HG02759 (cell line): ENCODE results near the gene MRPS12.

ENCODE experiments used
- ATAC-seq: cut with Tn5 transposase; IDR thresholded peaks from one replicate; pipeline ENCODE4 v1.9.1; 2021; ENCODE audit warnings: mild to moderate bottlenecking, moderate library complexity; ENCODE audit not compliant: unreplicated experiment

Gene MRPS12

GRCh38 chr19:38910488-38910887, 20.3 kb upstream of the MRPS12 start:
- ATAC-seq = no peak

DNA sequence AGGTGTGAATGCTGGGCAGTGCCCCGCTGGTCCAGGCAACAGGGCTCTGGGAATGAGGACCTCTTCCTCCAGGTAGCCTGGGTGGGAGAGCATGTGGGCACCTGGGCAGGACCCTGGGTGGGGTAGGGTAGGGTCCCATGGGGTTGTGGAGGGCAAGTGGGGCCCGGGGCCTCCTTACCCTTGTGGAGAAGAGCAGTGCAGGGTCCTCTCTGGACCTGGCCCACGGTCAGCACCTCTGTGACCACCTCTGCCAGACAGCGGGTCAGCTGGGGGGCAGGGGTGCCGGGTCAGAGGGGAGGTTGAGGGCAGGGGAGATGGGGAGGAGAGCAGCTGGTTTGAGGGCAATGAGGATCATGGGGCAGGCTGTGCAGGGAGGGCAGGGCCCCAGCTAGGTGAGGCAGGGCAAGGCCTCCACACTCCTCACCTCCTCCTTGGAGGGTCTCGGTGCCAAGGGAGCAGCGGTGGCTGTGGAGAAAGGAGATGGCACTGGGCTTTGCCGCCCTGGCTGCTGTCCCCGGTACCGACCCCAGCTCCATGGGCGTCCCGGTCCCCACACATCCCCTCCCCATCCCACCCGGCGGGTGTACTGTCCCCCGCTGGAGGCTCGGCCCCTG, 19.2 kb upstream of the MRPS12 start:
- ATAC-seq = no peak

GRCh38 chr19:38912600-38913514, 17.9 kb upstream of the MRPS12 start:
- ATAC-seq = no peak

DNA sequence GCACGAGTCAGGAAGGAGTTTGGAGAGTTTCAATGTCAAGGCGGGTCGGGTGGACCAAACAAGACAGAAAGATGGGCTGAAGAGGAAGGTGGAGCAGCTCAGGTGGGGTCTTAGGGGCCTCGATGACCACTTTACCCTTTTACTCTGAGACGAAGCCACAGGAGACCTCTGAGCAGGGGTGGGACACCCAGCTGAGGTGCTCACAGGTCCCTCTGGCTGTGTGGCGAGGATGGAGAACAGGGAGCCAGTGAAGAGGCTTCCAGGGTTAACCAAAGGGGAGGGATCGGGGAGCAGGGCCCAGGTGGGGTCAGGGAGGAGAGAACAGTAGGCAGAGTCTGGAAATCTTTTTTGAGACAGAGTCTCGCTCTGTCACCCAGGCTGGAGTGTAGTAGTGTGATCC, 16.8 kb upstream of the MRPS12 start:
- no peak for ATAC-seq

DNA sequence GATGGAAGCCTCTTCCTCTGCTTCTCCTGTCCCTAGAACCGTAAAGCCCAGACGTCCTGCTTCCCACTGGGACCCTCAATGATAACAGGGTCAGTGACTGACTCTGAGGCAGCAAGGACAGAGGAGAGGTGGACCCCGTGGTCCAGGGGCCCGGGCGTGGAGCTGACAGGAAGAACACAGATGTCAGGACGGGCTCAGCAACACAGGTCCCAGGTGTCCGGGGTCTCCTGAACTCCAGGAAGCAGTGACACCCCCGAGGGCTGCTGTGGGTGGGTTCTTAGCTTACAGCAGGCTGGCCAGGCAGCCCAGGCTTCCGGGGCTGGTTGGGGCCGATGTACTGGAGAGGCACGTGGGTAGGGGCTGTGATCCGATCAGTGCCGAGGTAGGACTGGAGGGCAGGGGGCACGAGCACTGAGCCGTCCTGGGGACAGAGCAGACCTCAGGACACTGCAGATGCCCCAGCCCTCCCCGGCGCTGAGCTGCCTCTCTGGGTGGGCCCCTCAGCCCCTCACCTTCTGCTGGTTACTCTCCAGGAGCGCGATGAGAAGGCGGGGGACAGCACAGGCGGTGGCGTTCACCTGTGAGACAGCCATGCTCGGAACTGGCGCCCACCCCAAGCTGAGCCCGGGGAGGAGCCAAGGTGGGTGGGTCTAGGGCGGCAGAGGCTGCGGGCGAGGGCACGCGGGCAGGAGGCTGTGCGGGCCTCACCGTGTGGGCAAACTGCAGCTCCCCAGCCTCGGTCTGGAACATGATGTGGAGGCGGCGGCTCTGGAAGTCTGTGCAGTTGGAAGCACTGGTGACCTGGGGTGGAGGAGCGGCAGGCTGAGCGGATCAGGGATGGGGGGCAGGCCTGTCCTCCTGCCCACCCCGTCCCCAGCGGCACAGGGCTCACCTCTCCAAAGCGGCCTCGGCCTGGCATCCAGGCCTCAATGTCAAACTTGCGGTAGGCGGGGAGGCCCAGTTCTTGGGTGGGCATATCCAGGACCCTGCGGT, 15.1 kb upstream of the MRPS12 start:
- ATAC-seq = no peak

- no peak for ATAC-seq
These were observed 13.2 kb upstream of the MRPS12 start for GRCh38 chr19:38917516-38917915.

DNA sequence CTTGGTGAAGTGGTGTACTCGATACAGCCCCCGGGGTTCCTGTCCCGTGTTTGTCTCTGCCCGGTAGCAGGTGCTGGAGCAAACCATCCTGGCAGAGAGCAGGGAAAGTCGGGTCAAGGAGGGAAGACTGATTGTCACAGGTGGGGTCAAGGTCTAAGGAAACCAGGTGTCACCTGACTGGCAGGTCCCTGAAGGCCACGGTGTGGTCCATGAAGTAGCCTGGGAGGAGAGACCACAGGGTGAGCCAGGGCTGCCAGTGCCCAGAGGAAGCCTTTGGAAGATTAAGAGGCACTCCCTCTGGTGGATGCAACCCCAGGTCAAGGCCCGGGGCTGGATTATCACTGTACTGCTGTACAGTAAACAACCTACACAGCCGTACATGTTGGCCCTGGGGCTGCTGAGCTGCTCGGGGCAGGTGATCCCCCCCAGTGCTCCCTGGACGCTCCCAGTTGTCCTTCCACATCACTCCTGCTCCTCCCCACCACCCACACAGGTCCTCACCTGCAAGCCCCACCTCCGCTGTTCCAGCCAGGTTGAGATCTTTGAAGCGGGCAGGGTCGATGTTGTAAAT, 12.7 kb upstream of the MRPS12 start:
- ATAC-seq = no peak

DNA sequence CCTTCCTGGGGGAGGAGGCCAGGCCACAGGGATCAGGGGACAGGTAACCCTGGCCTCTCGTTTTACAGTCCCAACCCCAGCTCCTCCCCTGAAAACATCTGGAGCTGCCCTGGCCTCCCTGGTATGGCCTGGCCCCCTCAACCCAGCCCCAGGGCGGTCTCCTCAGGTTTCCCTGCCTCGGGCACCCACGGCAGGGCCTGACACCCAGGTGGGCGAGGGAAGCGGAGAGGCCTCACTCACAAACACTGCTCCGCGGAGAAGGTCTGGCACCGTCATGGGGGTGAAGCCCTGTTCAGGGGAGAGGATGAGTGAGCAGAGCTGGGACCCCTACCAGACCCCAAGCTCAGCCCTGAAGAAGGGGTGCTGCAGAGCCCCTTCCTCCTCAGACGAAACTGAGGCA, 12.2 kb upstream of the MRPS12 start:
- ATAC-seq = no peak

DNA sequence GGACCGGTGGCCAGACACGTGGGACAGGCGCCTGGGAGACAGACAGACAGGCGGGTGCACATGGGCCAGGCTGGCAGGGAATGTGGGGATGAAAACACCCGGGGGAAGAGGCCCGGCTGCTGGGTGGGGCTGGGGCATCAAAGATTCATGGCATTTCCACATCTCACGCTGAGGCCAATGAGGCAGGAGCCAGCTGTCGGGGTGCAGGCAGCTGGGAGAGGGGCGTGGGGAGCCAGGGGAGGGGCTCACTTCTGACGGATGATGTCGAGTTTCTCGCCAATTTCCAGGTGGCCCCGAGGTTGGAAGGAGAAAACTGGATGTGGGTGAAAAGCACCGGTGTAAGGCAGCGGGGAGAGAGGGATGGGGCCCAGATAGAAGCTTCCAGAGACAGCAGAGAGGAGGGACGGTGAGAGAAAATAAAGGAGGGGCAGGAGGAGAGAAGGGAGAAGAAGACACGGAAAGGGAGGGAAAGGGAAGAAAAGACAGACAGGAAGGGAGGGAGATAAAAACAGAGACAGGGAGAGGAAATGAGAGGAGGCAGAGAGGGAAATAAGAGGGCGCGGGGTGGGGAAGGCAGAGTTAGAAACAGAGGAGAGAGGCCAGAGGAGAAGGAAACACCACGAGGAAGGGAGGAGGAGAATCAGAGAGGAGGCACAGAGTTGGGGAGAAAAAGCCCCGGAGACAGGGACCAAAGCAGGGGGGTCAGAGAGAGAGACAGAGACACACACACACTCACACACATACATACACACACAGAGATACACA, 10.7 kb upstream of the MRPS12 start:
- no peak for ATAC-seq

DNA sequence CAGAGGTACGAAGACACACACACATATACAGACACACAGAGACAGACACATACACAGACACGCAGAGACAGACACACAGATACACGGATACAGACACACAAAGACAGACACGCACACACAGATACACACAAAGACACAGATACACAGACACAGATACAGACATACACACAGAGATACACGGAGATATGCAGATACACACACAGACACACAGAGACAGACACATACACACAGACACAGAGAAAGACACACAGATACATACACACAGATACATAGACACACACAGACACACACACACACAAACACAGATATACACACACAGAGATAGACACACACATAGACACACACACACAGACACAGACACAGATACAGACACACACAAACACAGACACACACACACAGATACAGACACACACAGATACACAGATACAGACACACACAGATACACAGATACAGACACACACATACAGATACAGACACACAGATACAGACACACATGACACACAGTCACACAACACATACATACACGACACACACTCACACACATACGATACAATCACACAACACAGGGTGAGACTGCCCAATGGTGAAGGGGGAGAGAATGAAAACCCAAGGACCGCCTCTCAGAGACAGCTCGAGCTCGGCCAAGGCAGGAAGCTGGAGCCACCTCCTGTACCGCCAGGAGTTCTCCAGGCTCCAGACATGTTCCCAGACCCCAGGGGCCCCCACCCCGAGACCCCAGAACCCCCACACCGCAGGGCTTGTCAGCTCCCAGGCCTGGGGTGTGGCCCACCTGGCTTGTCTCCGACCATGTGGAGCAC, 9.9 kb upstream of the MRPS12 start:
- ATAC-seq = no peak

DNA sequence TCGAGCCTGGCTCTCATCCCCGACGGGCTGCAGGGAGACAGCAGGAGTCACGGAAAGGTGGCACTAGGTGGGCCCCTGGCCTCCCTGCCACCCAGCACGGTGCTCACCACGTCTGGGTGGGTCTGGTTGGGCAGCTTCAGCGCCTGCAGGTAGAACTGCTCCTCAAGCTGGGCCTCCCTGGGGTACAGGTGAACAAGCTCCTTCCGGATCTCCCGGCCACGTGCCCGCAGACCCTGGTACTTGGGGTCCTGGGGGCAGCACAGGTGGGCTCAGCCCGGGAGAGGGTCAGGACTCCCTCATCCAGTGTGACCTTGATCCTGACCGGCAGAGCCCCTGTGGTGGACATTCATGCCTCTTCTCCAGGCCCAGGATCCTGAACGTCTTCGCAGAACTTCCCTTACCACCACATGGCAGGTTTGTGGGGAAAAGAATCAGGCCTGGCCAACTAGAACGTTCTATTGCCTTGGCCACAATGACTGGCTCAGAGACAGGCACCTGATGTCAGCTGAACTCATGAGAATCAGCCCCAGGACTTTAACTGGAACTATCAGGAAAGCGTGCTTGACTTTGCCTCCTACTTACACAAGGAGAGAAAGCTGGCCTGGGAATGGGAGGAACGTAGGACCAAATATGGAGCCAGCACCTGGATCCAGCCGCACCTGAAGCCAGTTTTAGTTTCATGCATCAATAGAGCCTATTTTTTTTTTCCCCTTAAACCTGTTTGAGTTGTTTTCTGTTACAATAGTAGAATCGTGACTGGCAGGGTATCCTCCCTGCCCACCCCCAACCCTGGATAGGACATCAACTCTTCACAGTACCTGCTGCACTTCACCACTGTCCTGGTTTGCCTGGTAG, 9.1 kb upstream of the MRPS12 start:
- ATAC-seq = no peak

DNA sequence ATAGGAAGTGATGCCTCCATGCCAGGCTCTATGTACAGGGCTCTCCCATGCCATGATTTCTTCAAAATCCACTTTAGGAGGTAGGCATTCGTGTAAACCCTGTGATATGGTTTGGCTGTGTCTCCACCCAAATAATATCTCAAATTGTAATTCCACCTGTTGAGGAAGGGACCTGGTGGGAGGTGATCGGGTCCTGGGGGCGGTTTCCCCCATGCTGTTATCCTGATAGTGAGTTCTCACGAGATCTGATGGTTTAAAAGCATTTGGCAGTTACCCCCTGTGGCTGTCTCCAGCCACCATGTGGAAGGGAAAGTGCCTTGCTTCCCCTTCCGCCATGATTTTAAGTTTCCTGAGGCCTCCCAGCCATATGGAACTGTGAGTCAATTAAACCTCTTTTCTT, 8.3 kb upstream of the MRPS12 start:
- ATAC-seq = no peak

DNA sequence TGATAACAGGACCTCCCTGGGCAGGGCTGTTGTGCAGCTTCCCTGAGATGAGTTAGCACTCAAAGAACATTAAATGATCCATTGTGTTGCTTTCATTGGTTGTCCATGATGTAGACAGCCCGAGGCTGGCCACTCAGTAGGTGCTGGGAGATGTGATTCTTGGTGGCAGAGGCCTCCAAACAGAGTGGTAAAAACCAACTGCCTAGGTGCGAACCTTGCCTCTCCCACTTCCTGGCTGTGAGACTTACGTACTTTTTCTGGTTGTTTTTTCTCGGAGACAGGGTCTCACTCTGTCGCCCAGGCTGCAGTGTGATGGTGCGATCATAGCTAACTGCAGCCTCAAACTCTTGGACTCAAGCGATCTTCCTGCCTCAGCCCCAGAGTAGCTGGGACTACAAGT, 6.4 kb upstream of the MRPS12 start:
- ATAC-seq = no peak

- ATAC-seq = no peak
These were observed 2.2 kb upstream of the MRPS12 start for GRCh38 chr19:38928391-38929001.

DNA sequence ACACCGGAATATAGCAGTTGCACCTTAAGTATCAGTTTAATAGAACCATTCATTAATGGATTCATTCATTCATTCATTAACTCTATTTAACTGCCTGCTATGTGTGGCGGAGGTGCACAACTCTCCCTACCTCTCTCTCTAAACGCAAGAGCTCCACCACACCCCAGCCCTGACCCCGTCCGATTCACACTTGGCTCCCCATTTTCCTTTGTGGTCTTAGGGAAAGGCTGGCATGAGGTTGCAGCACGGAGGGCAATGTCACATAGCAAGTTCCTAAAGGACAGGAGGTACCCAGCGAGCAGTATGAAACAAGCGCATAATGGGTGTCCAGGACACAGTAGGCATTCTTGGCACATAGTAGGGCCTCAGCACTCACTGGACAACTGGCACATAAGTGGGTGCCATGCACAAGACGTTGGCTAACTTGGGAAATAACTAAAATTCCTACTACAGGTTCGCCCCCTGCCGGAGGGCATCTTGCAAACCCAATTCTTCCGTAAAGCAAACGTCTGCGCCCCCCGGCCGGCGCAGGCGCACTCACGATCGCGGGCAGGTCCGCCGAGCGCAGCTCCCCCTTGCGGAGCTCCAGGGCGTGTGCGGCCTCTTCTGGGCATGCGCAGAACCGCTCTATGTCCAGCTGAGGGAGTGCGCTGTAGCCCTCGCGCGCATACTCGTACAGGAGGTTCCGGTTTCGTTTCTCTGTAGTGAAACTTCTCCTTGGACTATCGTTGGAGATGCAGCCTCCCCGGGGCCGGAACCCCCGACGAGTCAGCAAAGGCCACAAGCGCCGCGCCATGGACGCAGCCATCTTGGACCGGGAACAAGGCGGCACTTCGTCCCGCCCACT, 592 bp upstream of the MRPS12 start, which contains the start of gene SARS2:
Gene SARS2 (minus strand): TSS at position 835 of the 847 bp plus-strand sequence. CDS start 27 bp downstream, at position 808.
- ATAC-seq = peak; percentile 78

- no peak for ATAC-seq
These were observed 713 bp downstream of the MRPS12 start for GRCh38 chr19:38931521-38931793.
